K562 (cell line): ENCODE data around the gene FCGBP. TPM values are rescaled to one million over a fixed set of nuclear protein-coding genes. Genes with fewer than 3 reads are reported as not detected.

Experiments used
- ATAC-seq: fragments of 200-7000 bp; cut with Tn5 transposase; 3 replicates; pipeline ENCODE4 v1.9.1; 2020; ENCODE audit warnings: moderate library complexity
- BruUV-seq: library from RNA; stranded (reverse); fragments of 400-500 nt; replicated peaks from 2 replicates; lab custom pipeline; 2021; lab: Mats Ljungman, UMichigan
- CTCF ChIA-PET: fragments of 300-600 bp; formaldehyde crosslinking; extraction: SDS; loops from one replicate; lab custom pipeline; 2021; ENCODE audit warnings: low intra/inter-chr PET ratio; lab: Yijun Ruan, JAX
- POLR2A ChIA-PET: fragments of 300-600, 350-650 bp; sonication (Branson Sonifier 250); formaldehyde crosslinking; extraction: SDS; loops from one replicate; lab custom pipeline; 2021; ENCODE audit warnings: antibody characterized with exemption, inconsistent platforms; lab: Yijun Ruan, JAX
- DNase-seq, 4 experiments: peaks; one replicate each; pipeline versions ENCODE4 v3.0.0 to v3.0.0-alpha.2; 2011 to 2018; ENCODE audit warnings: low spot score in 3 of 4, mixed read lengths in 3 of 4; ENCODE audit errors: extremely low read depth in 1 of 4
- FAIRE-seq: peaks from 2 replicates; lab custom pipeline; 2011; peaks lifted over from hg19 to GRCh38; lab: Jason Lieb, UNC
- H2AFZ ChIP-seq: 2 replicates; pipeline ENCODE4 v1.6.0; 2011; ENCODE audit warnings: low read depth, low read length, control low read depth, inconsistent platforms
- H3K27ac ChIP-seq: fragments of 200-600 bp; 3 replicates; pipeline ENCODE4 v1.8.0; 2011; ENCODE audit warnings: low read depth, mild to moderate bottlenecking, control low read depth, inconsistent platforms, low read length, moderate library complexity, mixed read lengths; ENCODE audit errors: extremely low read depth
- H3K27me3 ChIP-seq, 2 experiments: fragments of 300-600 bp in 1 of 2; 2 replicates in 1 of 2; 3 replicates in 1 of 2; pipeline versions ENCODE4 v1.6.0 to v1.8.0; 2011; ENCODE audit warnings: inconsistent platforms in 2 of 2, low read length in 2 of 2, mild to moderate bottlenecking in 1 of 2, mixed read lengths in 1 of 2, moderate library complexity in 1 of 2; ENCODE audit not compliant: control insufficient read depth in 2 of 2, insufficient read depth in 2 of 2
- H3K36me3 ChIP-seq: fragments of 300-600 bp; 3 replicates; pipeline ENCODE4 v1.8.0; 2011; ENCODE audit warnings: mild to moderate bottlenecking, low read length, inconsistent platforms; ENCODE audit not compliant: control insufficient read depth, insufficient read depth
- H3K4me1 ChIP-seq, 2 experiments: fragments of 200-600 bp in 1 of 2; replicated peaks in 1 of 2; 2 replicates in 1 of 2; 3 replicates in 1 of 2; pipeline versions ENCODE4 v1.5.1 to v1.8.0; 2011; ENCODE audit warnings: inconsistent platforms in 2 of 2, low read length in 2 of 2, mild to moderate bottlenecking in 1 of 2, mixed read lengths in 1 of 2, moderate library complexity in 1 of 2; ENCODE audit not compliant: control insufficient read depth in 2 of 2, insufficient read depth in 2 of 2
- H3K4me2 ChIP-seq: 2 replicates; pipeline ENCODE4 v1.6.1; 2011; ENCODE audit warnings: low read length, control low read depth, inconsistent platforms, mixed read lengths; ENCODE audit not compliant: insufficient read depth
- H3K4me3 ChIP-seq: fragments of 200-600 bp; sonication (generic), shearing (Covaris generic); 2 replicates; pipeline ENCODE4 v1.5.1; 2016; ENCODE audit warnings: control low read depth, inconsistent platforms
- H3K79me2 ChIP-seq: fragments of 200-600 bp; 3 replicates; pipeline ENCODE4 v1.8.0; 2011; ENCODE audit warnings: low read length, inconsistent platforms; ENCODE audit not compliant: control insufficient read depth, insufficient read depth
- H3K9ac ChIP-seq, 2 experiments: 2 replicates each; pipeline versions ENCODE4 v1.6.0 to v1.6.1; 2011; ENCODE audit warnings: low read depth in 2 of 2, low read length in 2 of 2, control low read depth in 1 of 2, inconsistent platforms in 1 of 2, mild to moderate bottlenecking in 1 of 2, mixed read lengths in 1 of 2; ENCODE audit not compliant: insufficient read depth in 1 of 2
- H3K9me1 ChIP-seq: one replicate; pipeline ENCODE4 v1.6.0; 2011; ENCODE audit warnings: inconsistent platforms, mild to moderate bottlenecking, low read length, moderate library complexity; ENCODE audit not compliant: control insufficient read depth, insufficient read depth
- H3K9me3 ChIP-seq: replicated peaks from 2 replicates; pipeline ENCODE4 v1.5.1; 2011; ENCODE audit warnings: low read depth, low read length, inconsistent platforms; ENCODE audit not compliant: control insufficient read depth, insufficient read depth
- H4K20me1 ChIP-seq: replicated peaks from 2 replicates; pipeline ENCODE4 v1.6.1; 2011; ENCODE audit warnings: low read length, inconsistent platforms, mixed read lengths; ENCODE audit not compliant: control insufficient read depth, insufficient read depth
- CEBPZ ChIP-seq: fragments of 150-350 bp; IDR thresholded peaks from 2 replicates; pipeline ENCODE4 v1.6.1; 2014; ENCODE audit warnings: low read depth, mild to moderate bottlenecking, low read length, borderline replicate concordance
- NFIX ChIP-seq: fragments of 250-450 bp; sonication (Bioruptor Pico); IDR thresholded peaks from 2 replicates; pipeline ENCODE4 v1.4.0; 2020; ENCODE audit warnings: low read depth, mild to moderate bottlenecking, moderate library complexity
- WGBS: fragments of 100-300 bp; shearing (Covaris generic); methylation state at CpG from one replicate; pipeline ENCODE4 v1.1.6; 2016; ENCODE audit warnings: low coverage, mixed read lengths; ENCODE audit not compliant: insufficient coverage; ENCODE audit errors: missing lambda C conversion rate; 5-methylcytosine and 5-hydroxymethylcytosine counted together
- in situ Hi-C: fragments of 300-500 bp; cut with MboI; formaldehyde crosslinking; loops from 4 replicates; pipeline ENCODE4 v1.15.0; 2018; ENCODE audit warnings: inconsistent platforms, mixed read lengths
- intact Hi-C: fragments of 100-400 bp; cut with micrococcal nuclease; formaldehyde crosslinking; loops from 2 replicates; pipeline ENCODE4 v1.14.2; 2022
- polyA plus RNA-seq, 8 experiments: library from polyadenylated mRNA; depleted of rRNA in 4 of 8; stranded (reverse) in 5 of 8; unstranded in 3 of 8; fragments of >200 nt; fragmentation: Nextera tagmentation in 2 of 8; fragmentation: Illumina TruSeq in 1 of 8; extraction: Ambion mirVana in 2 of 8; extraction: Trizol in 1 of 8; gene quantifications; 2 replicates each; pipeline versions ENCODE4 v1.2.1 to v1.2.3, GENCODE V29; 2011 to 2014; ENCODE audit warnings: inconsistent platforms in 1 of 8, missing spikeins in 1 of 8
- total RNA-seq, 7 experiments: library from RNA; depleted of rRNA in 6 of 7; stranded (reverse); fragments of >200 nt in 6 of 7; fragmentation: Illumina TruSeq in 2 of 7; extraction: Trizol in 2 of 7; gene quantifications; 2 replicates each; pipeline versions ENCODE4 v1.2.1 to v1.2.3, GENCODE V29; 2011 to 2021; ENCODE audit warnings: low replicate concordance in 1 of 7

Gene FCGBP
- total and polyA plus RNA-seq, 9 of the 15 experiments (the other 6 are each of a cell fraction or from before 2014, with no cell fraction given): 0.01 to 1.5 (median 0.13) TPM; not detected in 4

DNA sequence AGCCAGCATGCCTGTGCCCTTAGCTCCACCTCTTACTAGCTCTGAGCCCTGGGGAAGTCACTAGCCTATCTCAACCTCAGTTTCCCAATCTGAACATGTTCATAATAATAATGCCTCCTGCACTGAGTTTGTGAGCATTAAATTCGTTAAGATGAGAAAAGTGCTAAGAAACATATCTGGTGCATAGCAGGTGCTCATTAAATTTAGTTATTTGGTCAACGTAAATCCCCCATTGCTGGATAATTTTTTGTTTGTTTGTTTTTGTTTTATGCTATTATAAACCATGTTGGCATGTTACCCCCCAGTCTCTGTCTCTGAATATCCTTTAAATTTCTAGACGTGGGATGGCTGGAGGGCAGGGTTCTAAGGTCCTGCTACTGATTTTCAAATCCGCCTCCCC is 10.6 kb downstream of the FCGBP start:
- 4% methylated on average over 4 of the region's 4 CpGs for WGBS
- intact Hi-C loops (no loop called here), in situ Hi-C loops (no loop called here)
- Histone ChIP-seq H3K4me1 (peaks cover 0 to 15% of the 10 kb centered on the region in 2 experiments; a peak in 3 of 5 replicates), H3K27ac (no peak overlapping the region), H3K79me2 (no peaks in the 10 kb centered on the region), H3K27me3 (peaks cover 0 to 17% of the 10 kb centered on the region in 2 experiments; a peak in 3 of 5 replicates), H3K4me3 (no peak overlapping the region), H4K20me1 (no peaks in the 10 kb centered on the region), H3K9ac (no peak overlapping the region), H3K36me3 (no peaks in the 10 kb centered on the region), H3K4me2 (no peak overlapping the region), H2AFZ (no peak overlapping the region), H3K9me1 (no peaks in the 10 kb centered on the region), H3K9me3 (no peaks in the 10 kb centered on the region)
- TF ChIP-seq CEBPZ (no peak), NFIX (CRISPR knock-in tag) (no peak)
- DNase-seq (no peak), FAIRE-seq (no peak), ATAC-seq (no peak)
- POLR2A ChIA-PET: no interaction called here
- CTCF ChIA-PET: no interaction called here
- BruUV-seq: no TSS peak
